ENCODE measurements around the gene ZBTB16. TPM values are rescaled to one million over a fixed set of nuclear protein-coding genes. Genes with fewer than 3 reads are reported as not detected.

Gene ZBTB16
- total and polyA plus RNA-seq, 3 donors from 2014 or later: 11.4 to 88.5 (median 51.5) TPM

DNA sequence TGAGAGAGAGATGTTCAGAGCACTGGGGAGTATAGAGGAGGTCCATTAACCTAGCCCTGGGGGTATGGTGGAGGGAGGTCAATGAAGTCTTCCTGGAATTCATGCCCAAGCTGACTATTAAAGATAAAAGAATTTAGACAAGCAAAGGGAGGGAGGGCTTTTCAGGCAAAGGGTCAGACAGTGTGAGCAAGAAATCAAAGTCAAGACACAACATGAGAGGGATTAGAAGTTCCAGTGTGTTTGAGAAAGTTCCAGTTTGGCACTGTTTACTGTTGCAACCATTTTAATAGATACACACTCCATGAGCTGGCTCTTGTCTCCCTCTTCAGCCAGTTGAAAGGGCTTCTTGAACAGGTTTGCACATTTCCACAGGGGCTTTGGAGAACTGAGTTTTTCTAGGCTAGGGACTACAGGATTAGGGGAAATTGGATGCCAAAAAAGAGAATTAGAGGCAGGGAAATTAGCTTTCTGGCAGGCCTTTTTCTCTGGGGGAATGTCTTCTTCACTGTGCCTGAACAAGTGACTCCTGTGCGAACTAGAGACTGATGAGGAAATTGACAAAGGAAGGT, 222.0 kb downstream of the ZBTB16 start:
- H3K36me3 ChIP-seq (ENCODE audit: low read depth, missing control alignments): no peaks in the 10 kb centered on the region
- H3K4me3 ChIP-seq: no peak overlapping the region
- TF ChIP-seq POLR2A (IDR thresholded peaks at IDR 0.05): no peak
- TF ChIP-seq, protein P1, sequence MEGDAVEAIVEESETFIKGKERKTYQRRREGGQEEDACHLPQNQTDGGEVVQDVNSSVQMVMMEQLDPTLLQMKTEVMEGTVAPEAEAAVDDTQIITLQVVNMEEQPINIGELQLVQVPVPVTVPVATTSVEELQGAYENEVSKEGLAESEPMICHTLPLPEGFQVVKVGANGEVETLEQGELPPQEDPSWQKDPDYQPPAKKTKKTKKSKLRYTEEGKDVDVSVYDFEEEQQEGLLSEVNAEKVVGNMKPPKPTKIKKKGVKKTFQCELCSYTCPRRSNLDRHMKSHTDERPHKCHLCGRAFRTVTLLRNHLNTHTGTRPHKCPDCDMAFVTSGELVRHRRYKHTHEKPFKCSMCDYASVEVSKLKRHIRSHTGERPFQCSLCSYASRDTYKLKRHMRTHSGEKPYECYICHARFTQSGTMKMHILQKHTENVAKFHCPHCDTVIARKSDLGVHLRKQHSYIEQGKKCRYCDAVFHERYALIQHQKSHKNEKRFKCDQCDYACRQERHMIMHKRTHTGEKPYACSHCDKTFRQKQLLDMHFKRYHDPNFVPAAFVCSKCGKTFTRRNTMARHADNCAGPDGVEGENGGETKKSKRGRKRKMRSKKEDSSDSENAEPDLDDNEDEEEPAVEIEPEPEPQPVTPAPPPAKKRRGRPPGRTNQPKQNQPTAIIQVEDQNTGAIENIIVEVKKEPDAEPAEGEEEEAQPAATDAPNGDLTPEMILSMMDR (IDR thresholded peaks at IDR 0.05): no peak
- H3K27me3 ChIP-seq: no peaks in the 10 kb centered on the region
- intact Hi-C loops (cut with DNase I; ENCODE audit: low total_unique reads): no loop called here
- H3K27ac ChIP-seq: no peak overlapping the region
- no peaks in the 10 kb centered on the region for H3K9me3 ChIP-seq
- DNase-seq: no peak
- no peaks in the 10 kb centered on the region for H3K4me1 ChIP-seq
- 96 to 100% methylated on average over 1 of the region's 1 CpG for WGBS, 2 donors

DNA sequence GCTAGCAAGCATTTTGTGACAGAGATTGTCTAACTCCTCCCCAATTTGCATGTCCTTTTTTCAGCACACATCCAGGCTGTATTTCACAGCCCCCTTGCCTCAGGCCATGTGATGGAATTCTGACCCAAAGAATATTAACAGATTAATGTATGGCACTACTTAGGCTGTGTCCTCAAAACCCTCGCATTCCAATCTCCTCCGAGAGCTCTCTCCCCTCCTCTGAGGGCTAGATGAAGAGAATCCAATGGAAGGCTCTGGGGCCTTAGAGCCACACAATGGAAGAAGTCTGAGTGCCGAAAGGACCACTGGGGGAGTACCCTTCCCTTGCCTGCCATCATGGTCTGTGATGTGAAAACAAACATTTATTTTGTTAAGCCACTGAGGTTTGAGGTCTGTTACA, 223.0 kb downstream of the ZBTB16 start:
- no peaks in the 10 kb centered on the region for H3K9me3 ChIP-seq
- intact Hi-C loops (cut with DNase I; ENCODE audit: low total_unique reads): no loop called here
- 91 to 92% methylated on average over 3 of the region's 3 CpGs for WGBS, 2 donors

DNA sequence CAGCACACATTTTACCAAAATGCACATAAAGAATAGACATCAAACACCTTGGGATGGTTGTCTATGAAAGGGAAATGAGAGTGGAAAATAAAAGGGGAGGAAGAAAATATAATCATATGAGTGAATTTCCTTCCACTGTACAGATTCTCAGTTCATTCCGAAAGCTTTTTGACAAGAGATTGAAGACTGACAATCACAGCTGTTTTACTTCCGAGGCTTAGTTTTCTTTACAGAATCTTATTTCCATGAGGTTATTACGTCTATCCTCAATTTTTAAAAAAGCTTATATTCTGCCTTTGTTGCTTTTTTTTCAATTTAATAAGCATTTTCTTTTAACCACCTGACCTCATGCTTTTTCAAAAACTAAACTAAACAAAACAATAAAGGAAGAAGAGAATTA, 223.9 kb downstream of the ZBTB16 start:
- intact Hi-C loops (cut with DNase I; ENCODE audit: low total_unique reads): no loop called here
- 85 to 91% methylated on average over 3 of the region's 3 CpGs for WGBS, 2 donors
- no peaks in the 10 kb centered on the region for H3K36me3 ChIP-seq (ENCODE audit: low read depth, missing control alignments)

More for the DNA sequence above, 223.0 kb downstream of the ZBTB16 start:
- no peak overlapping the region for H3K27ac ChIP-seq
- no peak overlapping the region for H3K4me3 ChIP-seq
- DNase-seq: no peak
- H3K27me3 ChIP-seq: no peaks in the 10 kb centered on the region
- H3K4me1 ChIP-seq: no peaks in the 10 kb centered on the region
- TF ChIP-seq, protein P1 (IDR thresholded peaks at IDR 0.05): no peak
- no peak for TF ChIP-seq POLR2A (IDR thresholded peaks at IDR 0.05)
- H3K36me3 ChIP-seq (ENCODE audit: low read depth, missing control alignments): no peaks in the 10 kb centered on the region

DNA sequence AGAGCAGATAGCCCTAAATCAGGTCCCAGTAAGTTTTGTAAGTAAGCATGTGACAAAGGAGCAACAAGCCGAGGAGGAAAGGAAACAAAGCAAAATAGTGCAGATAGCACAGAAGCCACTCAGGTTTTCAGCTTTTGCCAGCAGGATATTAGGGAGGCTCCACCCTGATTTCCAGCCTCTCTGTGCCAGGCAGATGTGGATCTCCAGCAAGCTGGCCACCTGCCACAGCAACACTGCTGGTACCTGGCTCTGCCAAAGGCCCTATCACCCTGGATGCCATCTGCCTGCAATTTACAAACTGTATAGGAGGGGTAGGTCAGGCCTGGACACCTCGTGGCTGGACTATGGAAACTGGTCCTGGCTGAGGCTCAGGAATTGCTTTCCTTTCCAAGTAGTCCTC, 224.5 kb downstream of the ZBTB16 start:
- Histone ChIP-seq H3K36me3 (ENCODE audit: low read depth, missing control alignments) (no peaks in the 10 kb centered on the region), H3K9me3 (no peaks in the 10 kb centered on the region), H3K27ac (no peak overlapping the region), H3K4me1 (no peaks in the 10 kb centered on the region), H3K27me3 (no peaks in the 10 kb centered on the region), H3K4me3 (no peak overlapping the region)
- intact Hi-C loops (cut with DNase I; ENCODE audit: low total_unique reads): no loop called here
- DNase-seq: no peak
- WGBS, 2 donors: 56 to 63% methylated on average over 2 of the region's 2 CpGs
- no peak for TF ChIP-seq POLR2A (IDR thresholded peaks at IDR 0.05)
- TF ChIP-seq, protein P1 (IDR thresholded peaks at IDR 0.05): no peak

More for the DNA sequence above, 223.9 kb downstream of the ZBTB16 start:
- Histone ChIP-seq H3K9me3 (no peaks in the 10 kb centered on the region), H3K4me3 (no peak overlapping the region), H3K27me3 (no peaks in the 10 kb centered on the region), H3K27ac (no peak overlapping the region), H3K4me1 (no peaks in the 10 kb centered on the region)
- DNase-seq: no peak
- TF ChIP-seq POLR2A (IDR thresholded peaks at IDR 0.05): no peak
- TF ChIP-seq, protein P1 (IDR thresholded peaks at IDR 0.05): no peak

DNA sequence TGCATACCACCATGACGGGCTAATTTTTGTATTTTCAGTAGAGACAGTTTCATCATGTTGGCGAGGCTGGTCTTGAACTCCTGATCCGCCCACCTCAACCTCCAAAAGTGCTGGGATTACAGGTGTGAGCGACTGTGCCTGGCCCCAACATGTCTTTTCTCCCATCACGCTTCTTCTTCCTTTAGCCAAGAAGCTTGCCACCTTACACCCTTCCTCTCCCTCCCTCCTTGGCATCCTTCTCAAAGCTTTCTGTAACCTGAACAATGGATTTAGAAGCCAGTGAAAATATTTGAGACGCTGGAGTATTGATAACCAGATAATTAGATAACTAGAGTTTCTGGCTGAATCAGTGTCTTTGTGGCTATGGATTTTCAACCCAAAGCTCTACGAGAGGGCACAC, 225.4 kb downstream of the ZBTB16 start:
- intact Hi-C loops (cut with DNase I; ENCODE audit: low total_unique reads): no loop called here
- H3K4me3 ChIP-seq: no peak overlapping the region
- no peaks in the 10 kb centered on the region for H3K9me3 ChIP-seq
- no peaks in the 10 kb centered on the region for H3K4me1 ChIP-seq
- 87 to 90% methylated on average over 7 of the region's 7 CpGs for WGBS, 2 donors
- no peak for DNase-seq
- no peaks in the 10 kb centered on the region for H3K27me3 ChIP-seq
- no peak overlapping the region for H3K27ac ChIP-seq
- H3K36me3 ChIP-seq (ENCODE audit: low read depth, missing control alignments): no peaks in the 10 kb centered on the region
- TF ChIP-seq, protein P1 (IDR thresholded peaks at IDR 0.05): no peak
- no peak for TF ChIP-seq POLR2A (IDR thresholded peaks at IDR 0.05)

Data from testis (tissue), 3 donors.